PC-3 (cell line): ENCODE measurements around the gene NANOGP8.

Experiments used
- EZH2 ChIP-seq: fragments of 300-600 bp; sonication (generic); IDR thresholded peaks from one replicate; pipeline ENCODE4 v1.6.1; 2017; ENCODE audit warnings: antibody characterized with exemption, mild to moderate bottlenecking, low read length; ENCODE audit not compliant: unreplicated experiment
- EZH2phosphoT487 ChIP-seq: fragments of 300-600 bp; sonication (generic); IDR thresholded peaks from 2 replicates; pipeline ENCODE4 v1.6.1; 2018; ENCODE audit warnings: mild to moderate bottlenecking, antibody characterized with exemption, low read length, borderline replicate concordance
- TF ChIP-seq, protein P1 (sequence below): fragments of 300-600 bp; sonication (generic); conservative IDR thresholded peaks from 2 replicates; pipeline ENCODE4 v1.5.1; 2017; ENCODE audit warnings: antibody characterized with exemption, low read depth, mild to moderate bottlenecking, low read length

DNA sequence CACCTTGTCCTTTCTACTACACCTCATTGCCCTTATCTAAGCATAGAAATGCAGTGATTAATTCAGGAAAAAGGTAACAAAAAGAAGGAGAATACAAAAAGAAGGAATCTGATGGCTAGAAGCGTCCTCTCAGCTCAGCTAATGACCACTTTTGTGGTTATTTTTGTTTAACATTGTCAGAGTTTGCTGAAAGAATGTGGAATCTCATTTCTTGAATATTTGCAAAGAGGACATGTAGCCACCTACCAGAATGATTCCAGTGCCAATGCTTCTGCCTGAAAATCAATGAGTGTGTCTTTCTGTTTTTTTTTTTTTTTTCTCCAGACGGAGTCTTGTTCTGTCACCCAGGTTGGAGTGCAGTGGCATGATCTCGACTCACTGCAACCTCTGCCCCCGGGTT is 24.5 kb downstream of the NANOGP8 start:
- TF ChIP-seq, protein P1, sequence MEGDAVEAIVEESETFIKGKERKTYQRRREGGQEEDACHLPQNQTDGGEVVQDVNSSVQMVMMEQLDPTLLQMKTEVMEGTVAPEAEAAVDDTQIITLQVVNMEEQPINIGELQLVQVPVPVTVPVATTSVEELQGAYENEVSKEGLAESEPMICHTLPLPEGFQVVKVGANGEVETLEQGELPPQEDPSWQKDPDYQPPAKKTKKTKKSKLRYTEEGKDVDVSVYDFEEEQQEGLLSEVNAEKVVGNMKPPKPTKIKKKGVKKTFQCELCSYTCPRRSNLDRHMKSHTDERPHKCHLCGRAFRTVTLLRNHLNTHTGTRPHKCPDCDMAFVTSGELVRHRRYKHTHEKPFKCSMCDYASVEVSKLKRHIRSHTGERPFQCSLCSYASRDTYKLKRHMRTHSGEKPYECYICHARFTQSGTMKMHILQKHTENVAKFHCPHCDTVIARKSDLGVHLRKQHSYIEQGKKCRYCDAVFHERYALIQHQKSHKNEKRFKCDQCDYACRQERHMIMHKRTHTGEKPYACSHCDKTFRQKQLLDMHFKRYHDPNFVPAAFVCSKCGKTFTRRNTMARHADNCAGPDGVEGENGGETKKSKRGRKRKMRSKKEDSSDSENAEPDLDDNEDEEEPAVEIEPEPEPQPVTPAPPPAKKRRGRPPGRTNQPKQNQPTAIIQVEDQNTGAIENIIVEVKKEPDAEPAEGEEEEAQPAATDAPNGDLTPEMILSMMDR = no peak
- TF ChIP-seq EZH2 (no peak), EZH2phosphoT487 (no peak)
